ENCODE data around the gene OXSR1.
"Not testable (repeated sequence)": the region's sequence is repeated elsewhere in the genome, so short reads cannot be mapped to it uniquely, and the experiment has no call there.

Gene OXSR1

DNA sequence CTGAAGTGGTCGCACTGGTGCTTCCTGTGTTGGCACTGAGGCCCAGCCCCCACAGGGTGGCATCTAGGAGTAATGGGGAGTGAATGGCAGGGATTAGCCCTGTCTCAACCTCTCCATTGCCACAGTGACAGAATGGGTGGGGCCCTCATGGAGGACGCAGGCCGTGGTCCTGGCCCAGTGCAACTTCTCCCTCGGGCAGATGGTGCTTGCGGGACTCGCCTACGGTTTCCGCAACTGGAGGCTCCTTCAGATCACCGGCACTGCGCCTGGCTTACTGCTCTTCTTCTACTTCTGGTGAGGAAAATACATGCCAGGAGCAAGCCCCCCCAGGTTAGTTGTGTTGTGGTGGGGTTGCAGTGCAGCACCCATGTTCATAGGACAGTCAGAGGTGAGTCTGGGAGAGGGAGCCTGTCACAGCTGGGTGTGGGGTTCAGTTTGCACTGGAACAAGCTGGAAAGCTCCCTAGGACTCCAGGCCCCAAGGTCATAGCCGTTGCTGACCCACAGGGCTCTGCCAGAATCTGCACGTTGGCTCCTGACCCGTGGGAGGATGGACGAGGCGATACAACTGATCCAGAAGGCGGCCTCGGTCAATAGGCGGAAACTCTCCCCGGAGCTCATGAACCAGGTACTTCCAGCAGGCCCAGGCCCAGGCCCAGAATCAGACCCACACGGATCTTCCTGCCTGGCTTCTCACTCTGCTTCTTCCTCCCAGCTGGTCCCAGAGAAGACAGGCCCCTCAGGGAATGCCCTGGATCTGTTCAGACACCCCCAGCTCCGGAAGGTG is 109.7 kb downstream of the OXSR1 start:
- no peak for DNase-seq

DNA sequence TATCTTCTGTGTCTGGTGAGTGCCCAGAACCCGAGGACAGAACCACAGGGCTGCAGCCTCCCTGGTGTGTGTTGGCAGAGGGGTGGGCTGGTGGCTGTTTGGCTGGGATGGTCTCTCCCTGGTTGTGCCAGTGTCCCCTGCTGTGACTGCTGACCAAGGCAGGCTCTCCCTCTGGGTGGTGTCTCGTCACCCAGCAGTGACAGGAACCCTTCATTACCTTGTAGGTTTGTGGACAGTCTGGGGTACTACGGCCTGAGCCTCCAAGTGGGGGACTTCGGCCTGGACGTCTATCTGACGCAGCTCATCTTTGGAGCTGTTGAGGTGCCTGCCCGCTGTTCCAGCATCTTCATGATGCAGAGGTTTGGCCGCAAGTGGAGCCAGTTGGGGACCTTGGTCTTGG is 110.3 kb downstream of the OXSR1 start:
- DNase-seq = no peak

DNA sequence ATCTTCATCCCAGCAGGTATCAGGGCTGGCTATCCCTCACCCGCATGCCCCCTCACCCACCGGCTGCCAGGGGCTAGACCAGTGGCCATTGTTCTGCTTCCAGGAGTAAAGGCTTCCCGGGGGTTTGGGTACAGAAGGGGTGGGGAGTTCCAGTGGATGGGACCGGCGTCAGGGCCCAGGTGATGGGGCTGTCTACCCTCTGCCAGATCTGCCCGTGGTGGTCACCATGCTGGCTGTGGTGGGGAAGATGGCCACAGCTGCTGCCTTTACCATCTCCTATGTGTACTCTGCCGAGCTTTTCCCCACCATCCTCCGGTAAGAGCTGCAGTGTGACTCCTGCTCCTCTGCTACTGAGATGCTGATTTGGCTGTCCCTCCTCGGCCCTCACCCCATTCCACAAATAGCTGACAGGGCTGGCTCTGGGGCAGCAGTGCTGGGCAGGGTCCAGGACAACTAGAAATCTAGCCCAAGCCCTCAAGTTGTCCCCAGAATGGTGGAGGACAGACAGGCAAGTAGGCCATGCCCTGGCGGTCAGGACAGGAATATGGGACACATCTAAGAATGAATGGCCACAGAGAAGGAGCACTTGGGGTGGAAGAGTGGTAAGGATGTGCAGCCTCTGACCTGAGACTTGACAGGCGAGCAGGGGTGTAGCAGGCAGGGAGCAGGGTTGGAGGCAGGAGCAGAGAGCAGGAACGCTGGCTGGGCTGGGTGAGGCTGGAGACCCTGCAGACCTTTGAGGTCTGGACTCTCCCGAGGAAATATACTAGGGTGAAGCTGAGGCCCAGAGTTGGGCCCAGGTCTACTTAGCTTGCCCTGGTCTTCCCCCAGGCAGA is 111.0 kb downstream of the OXSR1 start:
- no peak for DNase-seq

DNA sequence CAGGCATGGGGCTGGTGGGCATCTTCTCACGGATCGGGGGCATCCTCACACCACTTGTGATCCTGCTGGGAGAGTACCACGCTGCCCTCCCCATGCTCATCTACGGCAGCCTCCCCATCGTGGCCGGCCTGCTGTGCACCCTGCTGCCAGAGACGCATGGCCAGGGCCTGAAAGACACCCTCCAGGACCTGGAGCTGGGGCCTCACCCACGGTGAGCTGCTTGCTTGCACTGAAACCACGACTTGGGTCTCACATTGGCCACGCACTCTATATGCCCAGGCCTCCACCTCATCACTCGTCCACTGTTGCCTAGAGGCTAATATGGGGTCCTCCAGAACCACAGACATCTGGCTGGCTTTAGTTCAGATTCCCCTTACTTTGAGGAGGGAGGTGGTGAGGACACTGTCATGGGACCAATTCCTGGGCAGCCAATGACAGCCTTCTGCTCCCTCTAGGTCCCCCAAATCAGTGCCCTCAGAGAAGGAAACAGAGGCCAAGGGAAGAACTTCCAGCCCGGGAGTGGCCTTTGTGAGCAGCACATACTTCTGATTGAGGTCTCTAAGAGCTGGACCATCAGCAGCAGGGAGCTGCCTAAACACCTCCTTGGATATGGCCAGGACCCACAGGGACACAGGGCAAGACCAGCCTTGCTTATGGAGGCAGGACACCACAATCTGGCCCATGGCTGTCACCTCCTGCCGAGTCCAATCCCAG is 111.7 kb downstream of the OXSR1 start:
- DNase-seq = no peak

DNA sequence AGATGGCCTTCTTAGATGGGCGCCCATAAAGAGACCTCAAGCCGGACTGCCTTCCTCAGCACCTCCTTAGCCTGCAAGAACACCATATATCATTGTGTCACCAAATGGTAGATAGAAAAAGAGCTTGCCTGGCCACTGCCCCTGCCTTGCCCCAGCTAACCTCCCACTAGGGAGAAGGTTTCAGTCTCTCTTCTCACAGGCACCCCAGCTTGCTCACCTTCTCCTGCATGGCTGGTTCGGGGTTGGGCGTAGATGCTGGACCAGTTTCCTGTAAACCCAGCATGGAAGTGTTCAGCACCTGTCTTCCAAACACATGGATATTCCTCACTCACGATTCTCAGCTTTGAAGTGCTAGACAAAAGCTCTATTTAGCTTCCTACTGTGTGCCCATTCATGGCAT is 113.5 kb downstream of the OXSR1 start:
- no peak for DNase-seq

DNA sequence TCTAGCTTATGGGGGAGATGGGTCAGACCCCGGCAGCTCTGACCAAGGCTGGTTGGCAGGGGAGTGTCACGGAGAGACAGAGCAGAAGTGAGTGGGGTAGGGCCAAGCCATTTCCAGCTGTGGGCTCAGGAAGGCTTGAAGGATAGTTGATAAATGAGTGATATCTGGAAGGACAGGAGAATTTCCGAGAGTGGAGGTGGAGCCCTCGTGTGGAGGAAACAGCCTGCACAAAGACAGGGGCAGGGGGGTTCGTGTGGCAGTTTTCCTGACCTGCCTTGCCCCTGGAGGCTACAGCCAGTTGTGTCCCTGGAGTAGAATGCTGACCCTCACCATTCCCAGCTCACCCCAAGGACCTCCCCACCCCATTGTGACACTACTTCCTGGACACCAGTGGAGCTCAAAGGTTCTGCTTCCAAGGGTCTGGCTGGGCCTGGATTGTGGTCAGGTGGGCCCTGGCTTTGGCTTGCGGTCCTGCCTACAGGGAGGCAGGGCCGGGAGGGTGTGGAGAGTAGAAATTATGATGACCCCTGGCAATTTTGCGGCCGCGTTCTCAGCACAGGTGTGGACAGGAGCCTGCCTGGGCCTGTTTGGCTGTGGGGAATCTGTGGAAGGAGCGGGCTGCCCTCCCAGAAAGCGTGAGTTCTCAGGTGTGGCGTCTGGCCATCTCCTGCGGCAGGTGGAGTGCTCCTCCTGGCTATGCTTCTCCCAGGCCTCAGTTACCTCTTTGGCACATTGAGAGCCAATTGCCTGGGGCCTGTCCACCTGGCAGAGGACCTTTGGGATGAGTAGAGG is 116.8 kb downstream of the OXSR1 start, which contains the start of gene SLC22A14:
Gene SLC22A14, plus strand, starts transcription at position 400 of the 792 bp plus-strand sequence. CDS start 23,733 bp downstream, outside the sequence.
- no peak for DNase-seq

DNA sequence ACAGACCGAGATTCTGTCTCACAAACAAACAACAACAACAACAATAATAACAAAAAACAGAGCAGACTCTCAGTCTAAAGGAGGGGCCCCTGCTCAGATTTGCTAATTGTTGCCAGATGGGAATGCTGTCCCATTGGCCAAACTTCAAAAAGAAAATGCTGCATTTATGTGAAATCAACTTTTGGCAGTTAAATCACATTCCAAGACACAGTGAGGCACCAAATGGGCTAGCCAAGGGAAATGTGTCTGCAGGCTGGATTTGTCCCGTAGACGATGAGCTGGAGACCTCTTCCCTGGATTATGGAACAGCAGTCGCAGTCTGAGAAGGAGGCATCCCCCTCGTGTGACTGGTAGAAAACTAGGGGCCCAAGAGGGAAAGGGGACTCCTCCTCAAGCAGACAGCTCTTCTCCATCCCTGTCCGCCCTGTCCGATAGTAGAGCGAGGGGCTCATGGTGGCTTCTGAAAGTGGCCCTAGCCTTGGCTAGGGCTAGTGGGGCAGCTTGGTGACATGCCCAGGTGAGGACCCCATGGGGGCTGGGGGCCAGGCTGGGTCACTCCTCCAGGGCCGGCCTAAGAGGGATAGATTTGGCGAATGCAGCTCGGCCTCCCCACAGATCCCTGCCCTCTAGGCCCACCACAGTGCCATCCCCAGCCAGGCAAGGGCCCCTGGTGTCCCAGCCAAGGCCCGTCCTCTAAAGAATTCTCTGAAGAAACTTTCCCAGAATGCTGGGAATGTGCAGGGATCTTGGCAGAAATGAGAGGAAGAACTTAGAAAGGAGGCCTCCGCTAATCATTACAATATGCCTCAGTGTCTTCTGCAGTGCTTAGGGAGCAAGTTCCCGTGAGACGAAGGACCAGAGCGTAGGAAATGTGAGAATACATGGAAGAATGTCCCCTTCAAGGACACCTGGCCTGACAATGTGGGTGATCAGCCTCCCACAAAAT is 118.7 kb downstream of the OXSR1 start:
- DNase-seq = no peak

DNA sequence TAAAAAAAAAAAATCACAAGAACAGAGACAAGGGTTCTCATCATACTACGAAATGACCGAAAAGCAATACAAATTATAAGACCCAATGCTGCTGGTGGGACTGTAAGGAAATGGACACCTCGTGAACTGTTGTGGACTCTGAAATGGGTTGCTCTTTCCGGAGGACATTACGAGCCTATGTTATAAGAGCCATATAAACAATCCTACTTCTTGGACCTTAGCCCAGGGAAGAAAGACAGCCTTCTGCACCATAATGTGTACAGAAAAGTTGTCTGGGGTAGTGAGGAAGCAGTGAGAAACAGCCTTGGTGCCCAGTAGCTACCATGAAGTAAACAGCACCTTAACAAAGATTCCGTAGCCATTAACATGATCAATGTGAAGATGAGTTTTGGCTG is 119.4 kb downstream of the OXSR1 start:
- no peak for DNase-seq

DNA sequence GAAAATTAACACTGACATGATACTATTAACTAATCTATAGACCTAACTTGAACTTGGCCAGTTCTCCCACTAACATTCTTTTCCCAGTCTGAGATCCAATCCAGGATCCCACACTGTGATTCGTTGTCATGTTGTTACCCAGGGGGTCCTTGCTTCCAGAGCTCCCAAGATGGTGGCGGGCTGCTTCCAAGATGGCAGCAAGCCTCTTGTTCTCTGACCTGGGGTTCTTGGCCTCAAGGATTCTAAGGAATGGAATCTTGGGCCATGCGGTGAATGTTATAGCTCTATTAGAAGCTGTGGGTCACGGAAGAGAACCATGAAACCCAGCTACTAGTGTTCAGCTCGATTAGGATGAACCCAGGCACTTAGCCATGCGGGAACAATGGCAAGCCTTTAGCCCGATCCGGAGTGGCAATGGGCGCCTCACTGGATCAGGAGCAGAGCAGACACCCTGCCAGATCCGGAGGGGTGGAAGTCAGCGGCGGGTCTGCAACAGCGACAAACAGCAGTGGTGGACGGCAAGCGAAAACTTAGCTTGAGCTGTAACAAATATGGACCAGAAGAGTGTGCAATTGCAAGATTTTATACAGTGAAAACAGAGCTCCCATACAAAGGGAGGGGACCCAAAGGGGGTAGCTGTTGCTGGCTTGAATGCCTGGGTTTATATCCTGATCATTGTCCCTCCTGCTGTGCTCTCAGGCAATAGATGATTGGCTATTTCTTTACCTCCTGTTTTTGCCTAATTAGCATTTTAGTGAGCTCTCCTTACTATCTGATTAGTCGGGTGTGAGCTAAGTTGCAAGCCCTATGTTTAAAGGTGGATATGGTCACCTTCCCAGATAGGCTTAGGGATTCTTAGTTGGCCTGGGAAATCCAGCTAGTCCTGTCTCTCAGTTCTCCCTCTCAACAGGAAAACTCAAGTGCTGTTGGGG is 124.2 kb downstream of the OXSR1 start:
- DNase-seq = not testable (repeated sequence)

DNA sequence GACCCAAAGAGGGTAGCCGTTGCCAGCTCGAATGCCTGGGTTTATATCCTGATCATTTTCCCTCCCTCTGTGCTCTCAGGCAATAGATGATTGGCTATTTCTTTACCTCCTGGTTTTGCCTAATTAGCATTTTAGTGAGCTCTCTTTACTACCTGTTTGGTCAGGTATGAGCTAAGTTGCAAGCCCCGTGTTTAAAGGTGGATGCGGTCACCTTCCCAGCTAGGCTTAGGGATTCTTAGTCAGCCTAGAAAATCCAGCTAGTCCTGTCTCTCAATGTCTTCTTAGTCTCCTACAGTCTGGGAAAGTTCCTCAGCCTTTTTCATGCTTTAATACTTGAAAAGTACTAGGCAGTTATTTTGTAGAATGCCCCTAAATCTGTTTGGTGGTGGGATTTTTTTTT is 131.7 kb downstream of the OXSR1 start:
- not testable (repeated sequence) for DNase-seq

DNA sequence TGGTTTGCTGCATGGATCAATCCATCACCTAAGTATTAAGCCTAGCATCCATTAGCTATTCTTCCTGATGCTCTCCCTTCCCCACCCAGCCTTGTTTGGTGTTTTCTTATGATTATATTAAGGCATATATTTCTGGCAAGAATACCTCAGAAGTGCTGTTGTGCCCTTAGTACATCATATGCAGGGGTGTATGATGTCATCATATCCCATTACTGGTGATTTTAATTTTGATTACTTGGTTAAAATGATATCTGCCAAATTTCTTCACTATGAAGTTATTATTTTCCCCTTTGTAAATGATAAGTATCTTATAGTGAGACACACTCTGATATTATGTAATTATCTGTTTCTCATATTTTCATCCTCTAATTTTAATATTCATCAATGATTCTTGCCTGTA is 132.2 kb downstream of the OXSR1 start:
- no peak for DNase-seq

DNA sequence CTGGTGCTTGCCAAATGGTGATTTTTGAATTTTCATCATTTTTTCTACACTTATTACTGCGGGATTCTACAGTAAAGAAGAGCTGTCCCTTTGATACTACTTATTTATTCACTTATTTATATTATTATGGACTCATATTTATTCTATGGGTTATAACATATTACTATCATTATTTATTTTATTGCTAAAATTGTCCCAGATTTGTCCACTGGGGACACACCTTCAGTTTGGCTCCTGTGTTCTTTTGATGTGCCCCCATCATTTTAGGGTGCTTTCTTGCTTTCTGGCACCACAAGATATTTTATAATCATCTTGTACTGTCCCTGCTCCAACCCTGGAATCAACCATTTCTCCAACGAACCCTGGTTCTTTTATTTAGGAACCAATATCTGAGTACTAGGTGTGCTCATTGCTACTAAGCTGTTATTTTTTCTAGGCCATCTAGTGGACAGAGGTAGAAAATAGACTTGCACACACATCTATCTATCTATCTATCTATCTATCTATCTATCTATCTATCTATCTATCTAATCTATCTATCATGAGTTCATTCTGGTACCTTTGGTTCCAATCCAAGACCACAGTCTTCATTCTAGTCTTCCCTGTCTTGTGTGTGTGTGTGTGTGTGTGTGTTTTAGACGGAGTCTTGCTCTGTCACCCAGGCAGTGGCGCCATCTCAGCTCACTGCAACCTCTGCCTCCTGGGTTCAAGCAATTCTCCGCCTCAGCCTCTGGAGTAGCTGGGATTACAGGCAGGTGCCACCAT is 132.8 kb downstream of the OXSR1 start:
- no peak for DNase-seq
